Hepatocyte (in vitro differentiated cells): ENCODE data around the gene TNNI3K.

Experiments
- EZH2 ChIP-seq: fragments of 200-600 bp; sonication (generic); IDR thresholded peaks from 2 replicates; pipeline ENCODE4 v1.6.1; 2016; ENCODE audit warnings: antibody characterized with exemption, mild to moderate bottlenecking, borderline replicate concordance
- EZH2phosphoT487 ChIP-seq: fragments of 200-600 bp; sonication (generic); IDR thresholded peaks from one replicate; pipeline ENCODE4 v1.6.1; 2018; ENCODE audit warnings: antibody characterized with exemption, mild to moderate bottlenecking, low read depth, moderate library complexity; ENCODE audit not compliant: unreplicated experiment, severe bottlenecking
- TF ChIP-seq, protein P1 (sequence below): fragments of 200-600 bp; sonication (generic); IDR thresholded peaks from 2 replicates; pipeline ENCODE4 v1.5.1; 2016; ENCODE audit warnings: antibody characterized with exemption, mild to moderate bottlenecking; ENCODE audit not compliant: poor library complexity

DNA sequence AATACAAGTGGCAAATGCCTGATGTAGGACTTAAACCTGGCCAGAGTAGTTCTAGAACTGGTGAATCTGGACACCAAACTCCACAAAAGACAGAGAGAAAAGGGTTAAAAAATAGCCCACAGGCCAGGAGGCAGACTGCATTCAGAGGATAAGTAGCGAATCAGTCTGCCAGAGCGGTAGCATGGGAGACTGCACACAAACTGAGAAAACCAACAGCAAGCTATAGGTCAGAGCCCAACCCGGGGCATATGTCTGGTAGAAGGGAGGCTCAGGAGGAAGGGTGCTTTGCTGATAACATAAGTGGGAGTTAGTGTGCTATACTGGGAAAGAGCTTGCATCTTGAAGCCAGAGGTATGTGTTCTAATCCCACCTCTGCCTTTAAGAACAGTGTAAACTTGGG is 273.3 kb downstream of the TNNI3K start:
- TF ChIP-seq, protein P1, sequence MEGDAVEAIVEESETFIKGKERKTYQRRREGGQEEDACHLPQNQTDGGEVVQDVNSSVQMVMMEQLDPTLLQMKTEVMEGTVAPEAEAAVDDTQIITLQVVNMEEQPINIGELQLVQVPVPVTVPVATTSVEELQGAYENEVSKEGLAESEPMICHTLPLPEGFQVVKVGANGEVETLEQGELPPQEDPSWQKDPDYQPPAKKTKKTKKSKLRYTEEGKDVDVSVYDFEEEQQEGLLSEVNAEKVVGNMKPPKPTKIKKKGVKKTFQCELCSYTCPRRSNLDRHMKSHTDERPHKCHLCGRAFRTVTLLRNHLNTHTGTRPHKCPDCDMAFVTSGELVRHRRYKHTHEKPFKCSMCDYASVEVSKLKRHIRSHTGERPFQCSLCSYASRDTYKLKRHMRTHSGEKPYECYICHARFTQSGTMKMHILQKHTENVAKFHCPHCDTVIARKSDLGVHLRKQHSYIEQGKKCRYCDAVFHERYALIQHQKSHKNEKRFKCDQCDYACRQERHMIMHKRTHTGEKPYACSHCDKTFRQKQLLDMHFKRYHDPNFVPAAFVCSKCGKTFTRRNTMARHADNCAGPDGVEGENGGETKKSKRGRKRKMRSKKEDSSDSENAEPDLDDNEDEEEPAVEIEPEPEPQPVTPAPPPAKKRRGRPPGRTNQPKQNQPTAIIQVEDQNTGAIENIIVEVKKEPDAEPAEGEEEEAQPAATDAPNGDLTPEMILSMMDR, result no peak
- TF ChIP-seq EZH2phosphoT487, result no peak
- no peak for TF ChIP-seq EZH2
